DMS114 treated with DMSO at 0.1 percent for 48 hours (cell line): Measurements from ENCODE around the gene ESPL1.
"Not testable (repeated sequence)": the region's sequence is repeated elsewhere in the genome, so short reads cannot be mapped to it uniquely, and the experiment has no call there.

Experiments
- DNase-seq: peaks from one replicate; lab custom pipeline; 2025; ENCODE audit not compliant: unreplicated experiment; lab: John Stamatoyannopoulos, UW

Gene ESPL1

DNA sequence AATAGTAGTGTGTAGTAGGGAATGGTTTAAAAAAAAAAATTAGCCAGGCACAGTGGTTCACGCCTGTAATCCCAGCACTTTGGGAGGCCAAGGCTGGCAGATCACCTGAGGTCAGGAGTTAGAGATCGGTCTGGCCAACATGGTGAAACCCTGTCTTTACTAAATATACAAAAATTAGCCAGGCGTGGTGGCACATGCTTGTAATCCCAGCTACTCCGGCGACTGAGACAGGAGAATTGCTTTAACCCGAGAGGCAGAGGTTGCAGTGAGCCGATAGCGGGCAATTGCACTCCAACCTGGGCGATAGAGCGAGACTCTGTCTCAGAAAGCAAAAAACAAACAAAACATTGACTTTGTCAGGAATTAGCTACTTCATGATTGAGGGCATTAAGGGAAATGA, 29.0 kb downstream of the ESPL1 start:
- not testable (repeated sequence) for DNase-seq

DNA sequence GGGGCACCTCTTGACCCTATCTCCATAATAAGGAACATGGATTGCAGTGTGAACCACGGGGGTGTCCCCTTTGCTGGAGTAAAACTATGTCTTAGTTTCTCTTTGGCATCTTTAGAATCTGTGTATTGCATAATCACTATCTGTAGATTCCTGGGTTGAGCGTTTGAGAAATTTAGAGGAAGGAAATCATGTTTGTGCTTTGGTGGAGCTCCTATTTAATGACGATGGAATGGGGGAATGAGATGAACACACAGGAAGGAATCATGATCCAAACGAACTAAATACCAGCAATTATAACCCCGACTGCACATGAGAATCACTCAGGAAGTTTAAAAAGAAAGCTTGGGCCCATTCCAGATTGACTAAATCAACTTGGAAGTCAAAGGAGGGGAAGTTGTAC, 30.1 kb downstream of the ESPL1 start:
- no peak for DNase-seq

DNA sequence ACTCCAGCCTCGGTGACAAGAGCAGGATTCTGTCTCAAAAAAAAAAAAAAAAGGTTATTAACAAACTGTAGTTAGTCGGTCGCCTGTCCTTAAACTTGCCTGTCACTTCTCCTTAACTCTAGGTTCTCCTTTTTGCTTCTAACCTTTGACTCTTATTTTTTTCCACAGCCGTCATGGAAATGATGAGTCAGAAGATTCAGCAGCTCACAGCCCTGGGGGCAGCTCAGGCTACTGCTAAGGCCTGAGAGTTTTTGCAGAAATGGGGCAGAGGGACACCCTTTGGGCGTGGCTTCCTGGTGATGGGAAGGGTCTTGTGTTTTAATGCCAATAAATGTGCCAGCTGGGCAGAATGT, 31.0 kb downstream of the ESPL1 start:
- DNase-seq: no peak

DNA sequence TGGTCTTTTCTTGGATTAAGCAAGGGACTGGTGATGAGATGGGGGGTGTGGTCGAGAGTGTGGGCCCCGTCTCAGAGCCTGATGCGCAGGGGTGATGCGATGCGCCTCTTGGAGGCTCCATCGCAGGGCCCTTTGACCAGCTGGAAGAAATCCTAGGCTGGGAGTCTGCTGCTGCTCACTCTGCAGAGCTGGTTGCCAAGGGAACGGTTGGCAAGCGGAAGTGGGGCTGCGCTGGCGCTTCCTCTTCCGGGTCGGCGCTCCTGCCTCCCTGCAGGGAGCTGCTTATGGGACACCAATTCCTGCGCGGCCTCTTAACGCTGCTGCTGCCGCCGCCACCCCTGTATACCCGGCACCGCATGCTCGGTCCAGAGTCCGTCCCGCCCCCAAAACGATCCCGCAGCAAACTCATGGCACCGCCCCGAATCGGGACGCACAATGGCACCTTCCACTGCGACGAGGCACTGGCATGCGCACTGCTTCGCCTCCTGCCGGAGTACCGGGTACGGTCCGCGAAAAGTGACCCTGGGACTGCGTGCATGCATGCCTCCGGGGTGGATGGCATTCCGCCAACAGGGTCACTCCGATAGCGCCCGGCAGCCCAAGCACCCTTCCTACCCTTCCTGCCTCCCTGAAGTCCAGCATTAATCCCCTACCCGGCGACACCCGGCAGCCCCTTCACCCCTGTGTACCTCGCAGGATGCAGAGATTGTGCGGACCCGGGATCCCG, 31.5 kb downstream of the ESPL1 start, which contains the start of gene MYG1:
MYG1 (plus strand) TSS at position 242 of the 727 bp plus-strand sequence; CDS start at position 285, 43 bp downstream.
- DNase-seq: peak; percentile 90

GRCh38 chr12:53300187-53300586, 32.1 kb downstream of the ESPL1 start:
- DNase-seq: no peak

- DNase-seq: no peak
Observed at GRCh38 chr12:53302903-53303302, 34.8 kb downstream of the ESPL1 start.

DNA sequence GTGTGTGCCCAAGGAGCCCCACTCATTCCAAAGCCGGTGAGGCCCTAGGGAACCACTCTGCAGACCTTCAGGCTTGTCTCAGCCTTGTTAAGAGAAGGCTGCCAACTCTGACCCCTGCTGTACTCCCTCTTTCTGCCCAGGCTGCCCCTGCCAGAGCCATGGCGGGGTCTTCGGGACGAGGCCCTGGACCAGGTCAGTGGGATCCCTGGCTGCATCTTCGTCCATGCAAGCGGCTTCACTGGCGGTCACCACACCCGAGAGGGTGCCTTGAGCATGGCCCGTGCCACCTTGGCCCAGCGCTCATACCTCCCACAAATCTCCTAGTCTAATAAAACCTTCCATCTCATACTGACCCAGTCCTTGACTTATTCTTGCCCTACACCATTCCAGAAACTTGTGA, 38.7 kb downstream of the ESPL1 start:
- no peak for DNase-seq

- DNase-seq: no peak
Observed at GRCh38 chr12:53308276-53308675, 40.2 kb downstream of the ESPL1 start.

DNA sequence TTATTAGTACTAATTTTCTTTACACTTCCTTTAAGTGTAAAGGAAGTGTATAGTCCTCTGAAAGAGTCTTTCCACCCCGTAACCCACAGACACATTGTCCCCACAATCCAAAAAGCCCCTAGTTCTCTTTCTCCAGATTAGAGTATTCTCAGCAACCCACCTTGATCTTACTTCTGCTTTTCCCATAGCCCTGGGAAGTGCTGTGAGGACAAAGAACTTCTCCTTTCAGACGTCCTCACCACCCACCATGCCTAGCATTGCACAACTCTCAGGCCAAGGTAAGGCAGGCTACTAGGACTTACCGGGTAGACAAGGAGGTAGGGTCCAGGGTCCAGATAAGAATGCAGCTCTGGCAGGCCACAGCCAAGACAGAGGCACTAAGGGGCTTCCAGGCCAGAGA, 45.9 kb downstream of the ESPL1 start:
- DNase-seq: no peak

GRCh38 chr12:53320352-53321195, 52.5 kb downstream of the ESPL1 start:
- DNase-seq: no peak

- no peak for DNase-seq
Observed at GRCh38 chr12:53324113-53324778, 56.1 kb downstream of the ESPL1 start.

DNA sequence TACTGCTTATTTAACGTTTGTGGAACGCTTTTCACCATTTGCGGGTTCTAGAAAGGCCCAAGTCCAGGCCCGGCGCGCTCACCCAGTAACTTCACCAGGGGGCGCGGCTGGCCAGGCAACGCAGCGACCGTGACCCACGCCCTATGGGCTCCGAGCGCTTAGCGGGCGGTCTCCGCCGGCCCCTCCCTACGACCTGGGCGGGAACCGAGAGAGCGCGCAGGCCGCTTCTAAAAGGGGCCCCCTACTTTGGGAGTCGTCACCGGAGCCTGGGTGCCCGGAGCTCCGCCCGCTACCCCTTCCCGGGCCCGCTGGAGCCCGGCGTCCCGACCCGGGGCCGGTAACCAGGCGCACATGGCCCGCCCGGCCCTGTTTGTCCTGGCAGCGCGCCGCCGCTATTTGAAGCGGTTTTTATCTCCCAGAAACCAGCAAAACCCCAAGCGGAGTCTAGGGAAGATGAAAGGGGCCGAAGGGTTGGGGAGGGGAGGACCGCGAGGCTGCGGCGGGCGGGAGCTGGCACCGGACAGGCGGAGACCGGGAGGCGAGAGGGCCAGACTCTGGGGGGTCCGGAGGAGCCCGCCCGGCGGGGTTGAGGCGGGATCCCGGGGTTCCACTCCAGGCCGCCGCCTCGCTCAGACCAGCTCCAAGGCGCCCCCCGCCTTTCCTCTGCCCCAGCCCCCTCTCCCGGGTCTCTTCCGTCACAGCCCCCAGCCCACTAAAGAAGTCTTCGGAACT, 56.8 kb downstream of the ESPL1 start:
- DNase-seq: peak; percentile 79

DNA sequence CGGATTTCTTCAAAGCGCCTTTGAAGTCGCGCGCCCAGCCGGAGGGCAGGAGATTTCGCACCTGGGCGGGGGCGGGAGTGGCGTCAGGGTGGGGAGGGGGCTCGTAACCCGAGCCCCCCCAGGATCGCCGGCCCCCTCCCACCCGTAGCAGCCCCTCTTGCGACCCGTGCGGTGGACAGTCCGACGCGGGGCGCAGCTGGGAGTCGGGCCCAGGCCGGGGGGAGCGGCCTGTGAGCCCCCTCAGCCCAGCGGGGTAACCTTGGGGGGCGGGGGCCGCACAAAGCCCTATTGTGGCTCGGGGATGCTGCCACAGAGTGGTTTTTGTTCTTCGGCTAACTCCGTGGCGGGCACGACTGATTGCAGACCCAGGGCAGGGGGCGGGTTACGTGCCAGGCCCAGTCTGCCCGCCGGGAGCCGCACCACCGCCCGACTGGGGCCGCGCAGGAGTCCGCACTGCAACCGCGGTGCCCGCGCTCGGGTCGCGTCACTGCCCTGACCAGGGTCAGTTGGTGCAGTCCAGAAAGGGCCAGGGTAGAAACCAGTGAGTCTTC, 57.5 kb downstream of the ESPL1 start:
- DNase-seq: no peak

DNA sequence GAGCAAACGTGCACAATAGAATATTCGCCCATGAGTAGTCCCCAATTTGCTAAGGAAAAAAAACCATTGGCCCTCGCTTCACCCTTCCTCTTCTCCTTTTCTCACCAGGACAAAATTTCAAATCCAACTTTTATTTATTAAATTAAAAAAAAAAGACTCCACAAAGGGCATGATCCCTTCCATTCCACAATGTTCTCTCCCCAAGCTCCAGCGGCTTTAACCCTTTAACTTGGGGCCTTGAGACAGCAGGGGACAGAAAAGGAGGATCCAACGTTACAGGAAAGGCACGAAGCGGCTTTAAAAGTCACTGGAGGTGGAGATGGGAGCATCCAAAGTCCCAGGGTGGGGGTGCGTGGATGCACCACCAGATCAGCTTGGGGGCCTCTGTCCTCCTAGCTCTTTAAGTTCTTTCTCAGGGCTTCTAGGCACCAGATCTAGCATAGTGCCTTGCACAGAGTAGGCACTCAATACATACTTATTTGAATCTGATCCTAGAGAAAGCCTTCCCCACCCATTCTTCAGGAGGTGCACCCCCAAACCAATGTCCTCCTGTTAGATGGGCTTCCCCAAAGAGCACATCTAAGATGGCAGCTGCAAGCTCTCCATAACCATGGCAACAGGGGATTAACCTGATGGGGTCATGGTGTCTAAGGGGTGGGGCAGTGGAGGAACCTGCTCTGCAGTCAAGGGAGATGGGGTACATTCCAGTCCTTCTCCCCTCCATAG, 58.5 kb downstream of the ESPL1 start:
- DNase-seq: no peak

DNA sequence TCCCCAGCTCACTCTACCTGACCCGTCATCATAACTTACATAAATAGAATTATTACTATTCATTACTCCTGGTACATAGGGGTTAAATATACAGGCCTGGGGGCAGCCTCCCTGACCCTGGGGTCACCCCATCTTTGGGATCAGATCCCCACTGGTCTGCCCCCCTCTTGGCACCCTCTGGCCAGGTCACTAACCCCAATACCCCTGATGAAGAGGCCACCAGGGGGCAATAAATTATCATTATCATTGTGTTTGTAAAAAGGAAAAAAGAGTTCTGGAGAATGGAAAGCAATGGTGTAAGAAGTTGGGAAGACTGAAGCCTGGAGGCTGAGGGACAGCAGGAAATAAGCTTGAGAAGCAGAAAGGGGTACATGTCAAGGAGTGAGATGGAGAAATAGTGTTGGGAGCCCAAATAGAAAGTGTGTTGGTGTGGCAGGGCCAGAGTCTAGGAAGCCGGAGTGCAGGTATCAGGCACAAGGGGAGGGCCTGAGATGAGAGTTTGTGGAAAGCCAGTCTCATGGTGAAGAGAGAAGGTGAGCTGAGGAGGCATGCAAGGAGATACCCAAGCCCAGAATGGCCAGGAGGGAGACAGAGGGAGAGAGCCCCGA, 59.4 kb downstream of the ESPL1 start:
- DNase-seq: no peak

- DNase-seq: no peak
Observed at GRCh38 chr12:53328043-53328435, 59.9 kb downstream of the ESPL1 start.

DNA sequence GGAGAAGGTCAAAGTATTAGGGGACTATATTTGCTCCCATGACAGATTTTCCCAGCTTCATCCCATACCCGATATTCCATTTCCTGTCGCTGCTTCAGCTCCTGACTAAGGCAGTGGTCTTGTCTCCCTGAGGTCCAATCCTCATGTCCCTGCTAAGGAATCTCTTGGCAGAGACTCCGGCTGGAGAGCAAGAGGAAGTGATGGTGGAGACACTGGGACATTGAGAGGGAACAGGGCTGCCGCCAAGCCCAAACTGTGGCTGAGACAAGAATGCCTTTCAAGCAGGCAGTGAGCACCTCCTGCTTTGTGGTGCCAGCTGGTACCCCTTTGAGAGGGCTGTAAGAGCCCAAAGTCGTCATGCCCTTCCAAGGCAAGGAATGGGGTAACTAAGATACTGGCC, 62.6 kb downstream of the ESPL1 start:
- DNase-seq: no peak

DNA sequence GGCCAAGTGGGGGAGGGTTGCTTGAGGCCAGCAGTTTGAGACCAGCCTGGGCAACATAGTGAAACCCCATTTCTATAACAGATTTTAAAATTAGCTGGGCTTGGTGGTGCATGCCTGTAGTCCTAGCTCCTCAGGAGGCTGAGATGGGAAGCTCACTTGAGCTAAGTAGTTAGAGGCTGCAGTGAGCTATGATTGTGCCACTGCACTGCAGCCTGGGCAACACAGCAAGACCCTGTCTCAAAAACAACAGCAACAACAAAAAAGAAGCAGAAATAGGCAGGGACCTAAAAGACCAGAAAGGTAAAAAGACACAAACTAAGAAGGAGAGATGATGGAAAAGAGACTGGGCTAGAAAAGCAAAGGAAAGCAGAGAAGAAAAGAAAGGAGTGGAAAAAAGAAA, 64.2 kb downstream of the ESPL1 start:
- not testable (repeated sequence) for DNase-seq

GRCh38 chr12:53332744-53333143, 64.6 kb downstream of the ESPL1 start:
- DNase-seq: no peak

- no peak for DNase-seq
Observed at GRCh38 chr12:53333289-53333688, 65.2 kb downstream of the ESPL1 start.
